Gastroesophageal sphincter (tissue), 3 donors: ENCODE measurements around the gene MAPK8.

ENCODE experiments used
- EP300 ChIP-seq: sonication (generic); formaldehyde crosslinking; IDR thresholded peaks from one replicate; pipeline ENCODE4 v1.6.1; 2017; ENCODE audit warnings: antibody characterized with exemption, mild to moderate bottlenecking
- POLR2A ChIP-seq, 2 donors: fragments of 450-650 bp; IDR thresholded peaks; one replicate each; pipeline ENCODE4 v1.6.1; 2017; ENCODE audit warnings: antibody characterized with exemption in 2 of 2, mild to moderate bottlenecking in 2 of 2, moderate library complexity in 1 of 2
- POLR2AphosphoS5 ChIP-seq: sonication (generic); formaldehyde crosslinking; IDR thresholded peaks from one replicate; pipeline ENCODE4 v1.6.1; 2017; ENCODE audit warnings: antibody characterized with exemption
- TF ChIP-seq, protein P1 (sequence below), 4 experiments: fragments of 200-600 bp in 2 of 4; fragments of 450-650 bp in 2 of 4; sonication (generic) in 1 of 4; IDR thresholded peaks; one replicate each; pipeline ENCODE4 v1.5.1; 2017 to 2019; ENCODE audit warnings: antibody characterized with exemption in 4 of 4, mild to moderate bottlenecking in 2 of 4, moderate library complexity in 2 of 4

- TF ChIP-seq, protein P1, sequence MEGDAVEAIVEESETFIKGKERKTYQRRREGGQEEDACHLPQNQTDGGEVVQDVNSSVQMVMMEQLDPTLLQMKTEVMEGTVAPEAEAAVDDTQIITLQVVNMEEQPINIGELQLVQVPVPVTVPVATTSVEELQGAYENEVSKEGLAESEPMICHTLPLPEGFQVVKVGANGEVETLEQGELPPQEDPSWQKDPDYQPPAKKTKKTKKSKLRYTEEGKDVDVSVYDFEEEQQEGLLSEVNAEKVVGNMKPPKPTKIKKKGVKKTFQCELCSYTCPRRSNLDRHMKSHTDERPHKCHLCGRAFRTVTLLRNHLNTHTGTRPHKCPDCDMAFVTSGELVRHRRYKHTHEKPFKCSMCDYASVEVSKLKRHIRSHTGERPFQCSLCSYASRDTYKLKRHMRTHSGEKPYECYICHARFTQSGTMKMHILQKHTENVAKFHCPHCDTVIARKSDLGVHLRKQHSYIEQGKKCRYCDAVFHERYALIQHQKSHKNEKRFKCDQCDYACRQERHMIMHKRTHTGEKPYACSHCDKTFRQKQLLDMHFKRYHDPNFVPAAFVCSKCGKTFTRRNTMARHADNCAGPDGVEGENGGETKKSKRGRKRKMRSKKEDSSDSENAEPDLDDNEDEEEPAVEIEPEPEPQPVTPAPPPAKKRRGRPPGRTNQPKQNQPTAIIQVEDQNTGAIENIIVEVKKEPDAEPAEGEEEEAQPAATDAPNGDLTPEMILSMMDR (IDR thresholded peaks at IDR 0.05): no peak
- no peak for TF ChIP-seq POLR2A (IDR thresholded peaks at IDR 0.05)
- TF ChIP-seq POLR2AphosphoS5: no peak
- TF ChIP-seq EP300: no peak
Observed at GRCh38 chr10:48447356-48448215, 141.1 kb downstream of the MAPK8 start.
